Measurements from ENCODE around the gene MTMR11. TPM values are rescaled to one million over a fixed set of nuclear protein-coding genes. Genes with fewer than 3 reads are reported as not detected.

The MTMR11 gene
- total and polyA plus RNA-seq, 10 of the 15 experiments (the other 5 are each of a cell fraction or from before 2014, with no cell fraction given) = 0.35 to 1.1 (median 0.73) TPM

GRCh38 chr1:149899460-149900284 lies 37.0 kb downstream of the MTMR11 start, which contains the start of gene BOLA1 (continued):
- TF ChIP-seq, protein P1, sequence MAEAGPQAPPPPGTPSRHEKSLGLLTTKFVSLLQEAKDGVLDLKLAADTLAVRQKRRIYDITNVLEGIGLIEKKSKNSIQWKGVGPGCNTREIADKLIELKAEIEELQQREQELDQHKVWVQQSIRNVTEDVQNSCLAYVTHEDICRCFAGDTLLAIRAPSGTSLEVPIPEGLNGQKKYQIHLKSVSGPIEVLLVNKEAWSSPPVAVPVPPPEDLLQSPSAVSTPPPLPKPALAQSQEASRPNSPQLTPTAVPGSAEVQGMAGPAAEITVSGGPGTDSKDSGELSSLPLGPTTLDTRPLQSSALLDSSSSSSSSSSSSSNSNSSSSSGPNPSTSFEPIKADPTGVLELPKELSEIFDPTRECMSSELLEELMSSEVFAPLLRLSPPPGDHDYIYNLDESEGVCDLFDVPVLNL (IDR thresholded peaks at IDR 0.05; ENCODE audit: low read depth, low read length) = peak; percentile 39; the same call in 1 of the 2 replicates
- TF ChIP-seq NFIC (IDR thresholded peaks at IDR 0.05; ENCODE audit: low read depth, low read length) = no peak
- TF ChIP-seq ATF3 (IDR thresholded peaks at IDR 0.05; ENCODE audit: borderline replicate concordance, extremely low read depth, low read depth, low read length) = peak; percentile 98
- TF ChIP-seq MTA2 (IDR thresholded peaks at IDR 0.05; ENCODE audit: low read depth) = 0 out of 2 replicates have a peak, but pooled peaks have one; percentile 28
- no peak for TF ChIP-seq PAX8 (IDR thresholded peaks at IDR 0.05)
- TF ChIP-seq ZNF622 (IDR thresholded peaks at IDR 0.05) = no peak
- peak; percentile 27; the same call in 1 of the 2 replicates for TF ChIP-seq ELK1 (IDR thresholded peaks at IDR 0.05; ENCODE audit: low read depth, low read length)
- no peak for TF ChIP-seq NFXL1 (IDR thresholded peaks at IDR 0.05; ENCODE audit: borderline replicate concordance)
- TF ChIP-seq, protein P2, sequence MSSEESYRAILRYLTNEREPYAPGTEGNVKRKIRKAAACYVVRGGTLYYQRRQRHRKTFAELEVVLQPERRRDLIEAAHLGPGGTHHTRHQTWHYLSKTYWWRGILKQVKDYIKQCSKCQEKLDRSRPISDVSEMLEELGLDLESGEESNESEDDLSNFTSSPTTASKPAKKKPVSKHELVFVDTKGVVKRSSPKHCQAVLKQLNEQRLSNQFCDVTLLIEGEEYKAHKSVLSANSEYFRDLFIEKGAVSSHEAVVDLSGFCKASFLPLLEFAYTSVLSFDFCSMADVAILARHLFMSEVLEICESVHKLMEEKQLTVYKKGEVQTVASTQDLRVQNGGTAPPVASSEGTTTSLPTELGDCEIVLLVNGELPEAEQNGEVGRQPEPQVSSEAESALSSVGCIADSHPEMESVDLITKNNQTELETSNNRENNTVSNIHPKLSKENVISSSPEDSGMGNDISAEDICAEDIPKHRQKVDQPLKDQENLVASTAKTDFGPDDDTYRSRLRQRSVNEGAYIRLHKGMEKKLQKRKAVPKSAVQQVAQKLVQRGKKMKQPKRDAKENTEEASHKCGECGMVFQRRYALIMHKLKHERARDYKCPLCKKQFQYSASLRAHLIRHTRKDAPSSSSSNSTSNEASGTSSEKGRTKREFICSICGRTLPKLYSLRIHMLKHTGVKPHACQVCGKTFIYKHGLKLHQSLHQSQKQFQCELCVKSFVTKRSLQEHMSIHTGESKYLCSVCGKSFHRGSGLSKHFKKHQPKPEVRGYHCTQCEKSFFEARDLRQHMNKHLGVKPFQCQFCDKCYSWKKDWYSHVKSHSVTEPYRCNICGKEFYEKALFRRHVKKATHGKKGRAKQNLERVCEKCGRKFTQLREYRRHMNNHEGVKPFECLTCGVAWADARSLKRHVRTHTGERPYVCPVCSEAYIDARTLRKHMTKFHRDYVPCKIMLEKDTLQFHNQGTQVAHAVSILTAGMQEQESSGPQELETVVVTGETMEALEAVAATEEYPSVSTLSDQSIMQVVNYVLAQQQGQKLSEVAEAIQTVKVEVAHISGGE (CRISPR knock-in tag; IDR thresholded peaks at IDR 0.05) = no peak
- TF ChIP-seq SIN3A (IDR thresholded peaks at IDR 0.05; ENCODE audit: low read depth, low read length) = no peak; the same call in 1 of the 2 replicates
- TF ChIP-seq ZNF592 (IDR thresholded peaks at IDR 0.05) = no peak
- TF ChIP-seq GATAD2B (conservative IDR thresholded peaks at IDR 0.05; ENCODE audit: low read depth) = no peak; the same call in 1 of the 2 replicates
- TF ChIP-seq SUZ12 (IDR thresholded peaks at IDR 0.05; ENCODE audit: unreplicated experiment) = no peak
- 0 out of 2 replicates have a peak, but pooled peaks have one; percentile 40 for TF ChIP-seq MLLT1 (IDR thresholded peaks at IDR 0.05)
- TF ChIP-seq KLF5 (IDR thresholded peaks at IDR 0.05; ENCODE audit: partially characterized antibody) = peak; percentile 78
- TF ChIP-seq SP1 (IDR thresholded peaks at IDR 0.05; ENCODE audit: low read depth, low read length) = no peak

Measured in GM12878 (cell line).